Sigmoid colon (tissue), 7 donors: Measurements from ENCODE around the gene PLOD3. TPM values are rescaled to one million over a fixed set of nuclear protein-coding genes. Genes with fewer than 3 reads are reported as not detected.

Source experiments
- DNase-seq: peaks from one replicate; pipeline ENCODE4 v3.0.0-alpha.2; 2019
- H3K27ac ChIP-seq, 4 donors: fragments of 200-600 bp; sonication (generic); one replicate each; pipeline ENCODE4 v1.5.1; 2016 to 2019; ENCODE audit warnings: mild to moderate bottlenecking in 1 of 4
- H3K27me3 ChIP-seq, 3 donors: fragments of 200-600 bp; sonication (generic); one replicate each; pipeline ENCODE4 v1.5.1; 2019; ENCODE audit warnings: mild to moderate bottlenecking in 1 of 3
- H3K36me3 ChIP-seq, 4 donors: fragments of 200-600 bp; sonication (generic); one replicate each; pipeline ENCODE4 v1.5.1; 2016 to 2019
- H3K4me1 ChIP-seq, 4 donors: fragments of 200-600 bp; sonication (generic); one replicate each; pipeline ENCODE4 v1.5.1; 2017 to 2019
- H3K4me3 ChIP-seq, 4 donors: fragments of 200-600 bp; sonication (generic); one replicate each; pipeline ENCODE4 v1.5.1; 2017 to 2019; ENCODE audit warnings: mild to moderate bottlenecking in 2 of 4, moderate library complexity in 1 of 4
- H3K9me3 ChIP-seq, 4 donors: fragments of 200-600 bp in 3 of 4; sonication (generic) in 3 of 4; one replicate each; pipeline versions ENCODE4 v1.5.1 to v1.6.1; 2013 to 2019
- EP300 ChIP-seq, 4 donors: sonication (generic); formaldehyde crosslinking; IDR thresholded peaks; one replicate each; pipeline ENCODE4 v1.6.1; 2017; ENCODE audit warnings: antibody characterized with exemption in 4 of 4
- POLR2A ChIP-seq, 2 donors: fragments of 450-650 bp; IDR thresholded peaks; one replicate each; pipeline ENCODE4 v1.6.1; 2016; ENCODE audit warnings: antibody characterized with exemption in 2 of 2, mild to moderate bottlenecking in 2 of 2, moderate library complexity in 2 of 2
- POLR2AphosphoS5 ChIP-seq, 4 donors: sonication (generic); formaldehyde crosslinking; IDR thresholded peaks; one replicate each; pipeline ENCODE4 v1.6.1; 2017; ENCODE audit warnings: antibody characterized with exemption in 4 of 4
- WGBS, 2 donors: extraction: QIAGEN DNeasy Blood & Tissue Kit; methylation state at CpG; one replicate each; pipeline ENCODE4 v1.1.7; 2013; 5-methylcytosine and 5-hydroxymethylcytosine counted together
- intact Hi-C: fragments of 100-400 bp; cut with DNase I; formaldehyde crosslinking; loops from one replicate; pipeline ENCODE4 v1.15.1; 2023
- polyA plus RNA-seq, 3 donors: library from polyadenylated mRNA; stranded (reverse); fragments of 200-250 nt; gene quantifications; one replicate each; pipeline ENCODE4 v1.2.3, GENCODE V29; 2013
- total RNA-seq, 4 donors: library from RNA; depleted of rRNA; stranded (reverse); fragments of >200 nt; gene quantifications; one replicate each; pipeline ENCODE4 v1.1.0, GENCODE V29; 2016
- TF ChIP-seq, protein P1 (sequence below), 4 experiments: fragments of 450-650 bp in 3 of 4; fragments of 200-600 bp in 1 of 4; IDR thresholded peaks; one replicate each; pipeline ENCODE4 v1.5.1; 2016 to 2019; ENCODE audit warnings: antibody characterized with exemption in 4 of 4, mild to moderate bottlenecking in 3 of 4, moderate library complexity in 2 of 4
- donor health status: healthy with polysubstance abuse.
- donor health status: Bipolar disorder and iron deficiency.
- donor health status: healthy.

PLOD3 gene
- total and polyA plus RNA-seq, 7 donors = 18.0 to 57.3 (median 26.0) TPM

DNA sequence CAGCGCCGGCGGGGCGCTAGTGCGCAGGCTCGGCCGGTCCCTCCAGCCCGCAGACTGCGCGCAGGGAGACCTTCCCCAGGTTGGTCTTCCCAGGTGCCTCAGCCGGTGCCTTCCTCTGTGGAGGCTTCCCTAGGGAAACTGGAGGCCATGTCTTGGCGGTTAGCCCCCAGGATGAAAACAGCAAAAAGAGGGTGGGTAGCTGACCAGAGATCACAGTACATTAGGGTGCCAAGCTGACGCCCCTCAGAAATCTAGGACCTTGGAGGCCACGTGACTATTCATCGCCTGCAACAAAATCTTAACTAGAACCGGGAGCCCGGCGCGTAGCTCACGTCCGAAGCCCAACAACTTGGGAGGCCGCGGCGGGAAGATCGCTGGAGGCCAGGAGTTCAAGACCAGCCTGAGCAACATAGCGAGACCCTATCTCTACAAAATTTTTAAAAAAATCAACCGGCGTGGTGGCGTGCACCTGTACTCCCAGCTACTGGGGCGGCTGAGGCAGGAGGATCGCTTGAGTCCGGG, 27.8 kb upstream of the PLOD3 start:
- H3K36me3 ChIP-seq = peaks cover 10 to 22% (median 13%) of the 10 kb centered on the region in 4 donors
- WGBS, 2 donors = 27 to 37% methylated on average over 32 of the region's 32 CpGs
- peak overlapping the region; percentile 89 to 99 (median 96) for H3K27ac ChIP-seq
- H3K9me3 ChIP-seq = no peaks in the 10 kb centered on the region
- intact Hi-C loops = no loop called here
- peak overlapping the region; percentile 60 to 91 (median 84) for H3K4me3 ChIP-seq
- H3K27me3 ChIP-seq = no peaks in the 10 kb centered on the region
- DNase-seq = no peak
- H3K4me1 ChIP-seq = peaks cover 0 to 42% (median 30%) of the 10 kb centered on the region in 4 donors
- TF ChIP-seq EP300 (IDR thresholded peaks at IDR 0.05) (no peak), POLR2AphosphoS5 (IDR thresholded peaks at IDR 0.05) (no peak), POLR2A (IDR thresholded peaks at IDR 0.05) (no peak)
- TF ChIP-seq, protein P1, sequence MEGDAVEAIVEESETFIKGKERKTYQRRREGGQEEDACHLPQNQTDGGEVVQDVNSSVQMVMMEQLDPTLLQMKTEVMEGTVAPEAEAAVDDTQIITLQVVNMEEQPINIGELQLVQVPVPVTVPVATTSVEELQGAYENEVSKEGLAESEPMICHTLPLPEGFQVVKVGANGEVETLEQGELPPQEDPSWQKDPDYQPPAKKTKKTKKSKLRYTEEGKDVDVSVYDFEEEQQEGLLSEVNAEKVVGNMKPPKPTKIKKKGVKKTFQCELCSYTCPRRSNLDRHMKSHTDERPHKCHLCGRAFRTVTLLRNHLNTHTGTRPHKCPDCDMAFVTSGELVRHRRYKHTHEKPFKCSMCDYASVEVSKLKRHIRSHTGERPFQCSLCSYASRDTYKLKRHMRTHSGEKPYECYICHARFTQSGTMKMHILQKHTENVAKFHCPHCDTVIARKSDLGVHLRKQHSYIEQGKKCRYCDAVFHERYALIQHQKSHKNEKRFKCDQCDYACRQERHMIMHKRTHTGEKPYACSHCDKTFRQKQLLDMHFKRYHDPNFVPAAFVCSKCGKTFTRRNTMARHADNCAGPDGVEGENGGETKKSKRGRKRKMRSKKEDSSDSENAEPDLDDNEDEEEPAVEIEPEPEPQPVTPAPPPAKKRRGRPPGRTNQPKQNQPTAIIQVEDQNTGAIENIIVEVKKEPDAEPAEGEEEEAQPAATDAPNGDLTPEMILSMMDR (IDR thresholded peaks at IDR 0.05) = no peak

DNA sequence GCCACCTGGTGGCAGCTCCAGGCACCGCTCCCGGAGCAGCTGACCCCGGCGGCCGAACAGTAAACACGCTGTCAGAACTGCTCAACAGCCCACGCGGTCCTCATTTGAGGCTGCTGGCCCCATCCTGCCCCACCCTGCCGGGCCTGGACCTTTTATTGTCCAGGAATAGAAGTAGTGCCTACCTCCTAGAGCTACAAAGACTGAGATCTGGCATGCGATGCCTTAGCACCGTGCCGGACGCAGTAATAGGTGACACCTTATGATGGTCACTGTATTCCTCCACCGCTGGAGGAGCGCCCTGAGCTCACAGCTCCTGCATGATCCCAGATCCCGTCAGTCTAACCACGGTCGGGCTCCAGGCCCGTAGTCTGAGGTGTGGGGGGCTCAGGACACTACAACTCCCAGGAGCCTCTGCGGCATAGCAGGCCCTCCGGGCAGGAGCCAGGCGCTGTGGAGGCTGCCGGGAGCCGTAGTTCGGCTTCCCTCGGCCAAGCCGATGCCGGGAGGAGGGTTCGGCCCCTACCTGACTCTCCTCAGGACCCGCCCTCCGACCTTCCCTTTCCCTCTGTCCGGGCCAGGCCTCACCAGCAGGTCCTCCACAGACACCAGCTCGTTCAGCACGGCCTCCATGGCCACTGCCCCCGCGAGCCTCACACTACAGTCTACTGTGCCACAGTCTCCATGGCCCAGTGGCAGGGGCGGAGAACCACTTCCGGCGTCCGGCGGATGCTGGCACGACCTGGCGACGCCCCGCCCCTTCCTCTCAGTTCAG, 27.2 kb upstream of the PLOD3 start, which contains the start of gene FIS1:
TSS of gene FIS1 (minus strand) at position 707 of the 772 bp plus-strand sequence. CDS start at position 630, 77 bp downstream.
- Histone ChIP-seq H3K4me1 (peaks cover 0 to 41% (median 26%) of the 10 kb centered on the region in 4 donors), H3K27ac (peak within 1 kb of the TSS; percentile 89 to 99 (median 96)), H3K27me3 (no peaks in the 10 kb centered on the region), H3K36me3 (peaks cover 15 to 26% (median 17%) of the 10 kb centered on the region in 4 donors), H3K4me3 (peak within 1 kb of the TSS; percentile 60 to 91 (median 84)), H3K9me3 (no peaks in the 10 kb centered on the region)
- TF ChIP-seq, protein P1 (IDR thresholded peaks at IDR 0.05) = peak; percentile 81 to 97 (median 92)
- TF ChIP-seq EP300 (IDR thresholded peaks at IDR 0.05) = no peak
- TF ChIP-seq POLR2AphosphoS5 (IDR thresholded peaks at IDR 0.05) = peak; percentile 87 to 97 (median 92)
- peak; percentile 64 to 87 for TF ChIP-seq POLR2A (IDR thresholded peaks at IDR 0.05)
- intact Hi-C loops = loop anchor here (1.0 to 5.0 kb wide), 2 partner anchors 26 to 1837 kb away; partner anchors contain the start of genes BUD31, PDAP1 and ZNHIT1
- WGBS, 2 donors = 0 to 1% methylated on average over 45 of the region's 45 CpGs
- peak; percentile 97 for DNase-seq

DNA sequence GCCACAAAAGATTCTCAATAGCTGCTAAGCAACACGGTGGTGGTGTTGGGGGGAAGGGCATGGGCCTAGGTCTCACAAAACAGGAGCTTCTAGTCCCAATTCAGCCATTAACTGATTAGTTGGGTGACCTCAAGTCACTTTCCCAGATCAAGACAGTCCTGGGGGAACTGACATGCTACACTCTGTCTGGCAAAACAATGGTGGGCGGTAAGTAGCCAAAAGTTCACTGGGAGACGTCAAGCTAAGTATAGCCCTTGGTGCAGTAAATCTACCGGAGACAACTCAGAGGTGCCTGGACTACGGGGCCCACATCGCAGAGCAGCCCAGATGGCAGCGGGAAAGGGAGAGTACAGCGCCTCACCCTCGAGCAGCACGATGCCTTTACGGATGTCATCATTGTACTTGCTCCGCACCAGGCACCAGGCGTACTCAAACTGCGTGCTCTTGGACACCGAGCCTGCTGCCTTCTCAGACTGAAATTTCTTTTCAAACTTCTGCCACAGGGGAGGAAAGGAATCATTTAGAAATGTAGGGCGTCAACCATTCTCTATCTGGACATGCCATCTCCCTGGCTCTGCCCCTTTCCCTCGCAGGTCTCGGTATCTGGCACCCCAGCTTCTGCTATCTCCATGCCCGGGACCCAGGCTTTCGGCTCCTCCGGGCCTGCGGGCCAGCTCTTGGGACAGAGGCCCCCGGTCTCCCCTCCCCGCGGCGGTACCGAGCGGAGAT, 26.4 kb upstream of the PLOD3 start:
- DNase-seq = no peak
- TF ChIP-seq, protein P1 (IDR thresholded peaks at IDR 0.05) = no peak
- peak in 1 of 4 donors; percentile 15 for TF ChIP-seq POLR2AphosphoS5 (IDR thresholded peaks at IDR 0.05)
- peaks cover 18 to 30% (median 21%) of the 10 kb centered on the region in 4 donors for H3K36me3 ChIP-seq
- H3K27ac ChIP-seq = peak overlapping the region; percentile 89 to 99 (median 96)
- WGBS, 2 donors = 15 to 22% methylated on average over 28 of the region's 28 CpGs
- H3K4me3 ChIP-seq = peak overlapping the region; percentile 60 to 91 (median 84)
- peaks cover 0 to 42% (median 28%) of the 10 kb centered on the region in 4 donors for H3K4me1 ChIP-seq
- intact Hi-C loops = loop anchor here (1.0 to 5.0 kb wide), 2 partner anchors 26 to 1837 kb away; partner anchors contain the start of genes BUD31, PDAP1 and ZNHIT1
- H3K27me3 ChIP-seq = no peaks in the 10 kb centered on the region
- no peaks in the 10 kb centered on the region for H3K9me3 ChIP-seq

DNA sequence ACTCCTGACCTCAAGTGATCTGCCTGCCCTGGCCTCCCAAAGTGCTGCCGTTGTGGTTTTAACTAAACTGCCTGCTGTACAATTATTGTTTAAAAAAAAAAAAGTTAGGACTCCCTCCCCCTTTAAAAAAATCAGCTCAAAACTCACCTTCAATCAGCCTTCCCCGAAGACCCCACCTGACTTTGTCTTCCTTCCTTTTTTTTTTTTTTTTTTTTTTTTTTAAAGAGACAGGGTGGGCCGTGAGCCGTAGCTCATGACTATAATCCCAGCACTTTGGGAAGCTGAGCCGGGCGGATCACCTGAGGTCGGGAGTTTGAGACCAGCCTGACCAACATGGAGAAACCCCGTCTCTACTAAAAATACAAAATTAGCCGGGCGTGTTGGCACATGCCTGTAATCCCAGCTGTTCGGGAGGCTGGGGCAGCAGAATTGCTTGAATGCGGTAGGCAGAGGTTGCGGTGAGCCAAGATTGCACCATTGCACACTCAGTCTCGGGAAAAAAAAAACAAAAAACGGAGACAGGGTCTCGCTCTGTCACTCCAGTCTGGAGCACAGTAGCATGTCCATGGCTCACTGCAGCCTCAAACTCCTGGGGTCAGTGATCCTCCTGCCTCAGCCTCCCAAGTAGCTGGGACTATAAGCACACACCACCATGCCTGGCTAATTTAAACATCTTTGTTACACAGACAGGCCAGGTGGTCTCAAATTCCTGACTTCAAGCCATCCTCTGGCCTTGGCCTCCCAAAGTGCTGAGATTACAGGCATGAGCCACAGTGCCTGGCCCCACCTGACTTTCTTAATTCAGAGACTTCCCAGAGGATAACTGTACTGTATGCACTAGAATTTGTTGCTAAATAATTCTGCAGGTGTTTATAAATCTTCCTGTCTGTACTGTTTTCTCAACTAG, 24.3 kb upstream of the PLOD3 start:
- DNase-seq = no peak
- WGBS, 2 donors = 76 to 88% methylated on average over 16 of the region's 16 CpGs
- Histone ChIP-seq H3K27me3 (no peaks in the 10 kb centered on the region), H3K36me3 (peaks cover 19 to 46% (median 26%) of the 10 kb centered on the region in 4 donors), H3K9me3 (no peaks in the 10 kb centered on the region), H3K4me1 (peaks cover 0 to 64% (median 45%) of the 10 kb centered on the region in 4 donors), H3K4me3 (no peak overlapping the region), H3K27ac (peak overlapping the region in 1 of 4 donors; percentile 22)
- TF ChIP-seq POLR2AphosphoS5 (IDR thresholded peaks at IDR 0.05) (no peak), EP300 (IDR thresholded peaks at IDR 0.05) (no peak), POLR2A (IDR thresholded peaks at IDR 0.05) (no peak)
- TF ChIP-seq, protein P1 (IDR thresholded peaks at IDR 0.05) = no peak
- intact Hi-C loops = loop anchor here (5.0 kb wide), 1 partner anchor 1834 kb away; the partner anchor contains the start of genes BUD31 and PDAP1
